DMS 273 treated with DMSO at 0.1 percent for 48 hours (cell line): ENCODE data around the gene ADAMTS16.

Experiments used
- DNase-seq: peaks from one replicate; lab custom pipeline; 2025; lab: John Stamatoyannopoulos, UW

Gene ADAMTS16

DNA sequence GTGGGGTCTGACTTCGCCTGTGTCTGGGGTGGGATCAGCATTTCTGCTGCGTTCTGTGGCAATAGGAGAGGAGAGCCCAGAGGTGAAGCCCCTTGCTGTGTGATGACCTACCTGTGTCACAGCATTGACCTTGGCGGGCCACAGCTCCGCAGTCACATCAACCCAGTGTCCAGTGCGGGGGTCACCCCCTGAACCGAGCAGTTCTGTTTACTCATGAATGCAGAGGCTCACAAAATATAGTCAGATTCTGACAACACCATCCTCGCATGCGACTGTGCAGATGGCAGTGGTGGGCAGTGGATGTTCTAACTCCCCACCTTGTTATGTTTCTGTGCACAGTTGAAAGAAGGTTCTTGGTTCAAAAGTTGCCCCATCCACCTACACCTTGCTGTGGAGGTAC, 100.1 kb downstream of the ADAMTS16 start:
- DNase-seq, result no peak

DNA sequence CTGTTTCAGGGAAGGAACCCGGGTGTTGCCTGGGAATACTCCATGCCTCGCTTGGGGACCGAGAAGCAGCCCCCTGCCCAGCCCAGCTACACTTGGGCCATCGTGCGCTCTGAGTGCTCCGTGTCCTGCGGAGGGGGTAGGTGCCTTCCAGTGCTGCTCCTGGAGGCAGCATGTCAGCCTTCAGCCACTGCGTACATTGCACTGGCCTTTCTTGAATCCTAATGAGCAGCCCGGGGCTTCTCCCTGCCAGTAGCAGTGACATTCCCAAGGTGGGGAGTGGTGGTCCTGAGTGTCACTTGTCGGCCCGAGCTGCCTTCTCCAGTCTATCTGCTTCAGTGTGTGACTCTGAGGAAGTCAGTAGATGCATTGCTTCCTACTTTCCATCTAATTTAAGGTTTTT, 101.9 kb downstream of the ADAMTS16 start:
- no peak for DNase-seq

DNA sequence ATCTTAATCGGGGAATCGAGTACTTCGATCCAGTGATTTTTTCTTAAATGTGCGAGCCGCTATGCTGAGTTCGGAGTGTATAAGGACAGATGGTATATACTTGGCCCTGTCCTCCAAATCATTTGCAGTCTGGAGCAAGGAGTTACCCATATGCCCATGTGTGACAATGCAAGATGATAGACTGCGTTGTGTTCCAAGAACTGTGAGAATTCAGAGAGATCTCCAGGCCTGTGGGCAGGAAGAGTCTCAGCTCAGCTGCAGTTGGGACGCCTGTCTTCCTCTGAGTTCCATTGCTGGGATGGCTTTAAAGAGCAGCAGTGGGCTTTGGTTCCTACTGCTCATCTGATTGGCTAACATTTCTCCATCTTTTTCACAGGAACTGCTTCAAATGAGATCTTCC, 106.6 kb downstream of the ADAMTS16 start:
- DNase-seq, result no peak

DNA sequence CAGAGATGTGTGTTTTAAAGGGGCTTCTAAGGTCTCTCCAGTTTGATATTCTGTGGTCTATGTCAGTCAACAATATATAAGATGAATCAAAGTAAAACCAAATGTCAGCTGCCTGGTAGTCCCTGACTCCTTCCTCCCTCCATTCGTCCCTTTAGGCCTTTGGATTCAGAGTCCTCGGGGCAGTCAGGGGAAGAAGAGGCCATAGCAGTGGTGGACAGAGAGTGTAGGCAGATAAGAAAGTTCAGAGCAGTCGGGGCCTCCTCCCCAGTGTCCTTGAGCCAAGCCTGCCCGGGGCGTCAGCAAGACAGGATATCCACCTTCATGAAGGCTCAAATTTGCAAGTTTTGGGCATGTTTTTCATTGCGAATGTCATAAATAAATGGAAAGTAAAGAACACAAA, 110.6 kb downstream of the ADAMTS16 start:
- DNase-seq, result no peak

DNA sequence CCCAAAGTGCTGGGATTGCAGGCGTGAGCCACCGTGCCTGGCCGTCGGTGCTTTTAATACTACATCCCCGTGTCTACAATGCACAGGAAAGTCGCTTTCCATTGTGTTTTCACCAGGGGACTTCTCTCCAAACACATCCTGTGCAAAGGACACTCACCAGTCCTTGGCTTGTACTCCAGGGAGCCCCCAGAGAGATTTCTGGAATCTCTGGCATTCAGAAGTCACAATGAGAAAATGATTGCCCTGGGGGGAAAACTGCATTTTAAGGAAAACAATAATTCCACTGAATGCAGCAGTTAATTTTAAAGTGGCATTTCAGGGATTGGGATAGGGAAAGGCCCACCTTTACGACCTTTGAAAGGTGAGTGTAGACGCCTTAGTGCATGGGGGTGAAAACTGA, 112.0 kb downstream of the ADAMTS16 start:
- DNase-seq, result no peak

DNA sequence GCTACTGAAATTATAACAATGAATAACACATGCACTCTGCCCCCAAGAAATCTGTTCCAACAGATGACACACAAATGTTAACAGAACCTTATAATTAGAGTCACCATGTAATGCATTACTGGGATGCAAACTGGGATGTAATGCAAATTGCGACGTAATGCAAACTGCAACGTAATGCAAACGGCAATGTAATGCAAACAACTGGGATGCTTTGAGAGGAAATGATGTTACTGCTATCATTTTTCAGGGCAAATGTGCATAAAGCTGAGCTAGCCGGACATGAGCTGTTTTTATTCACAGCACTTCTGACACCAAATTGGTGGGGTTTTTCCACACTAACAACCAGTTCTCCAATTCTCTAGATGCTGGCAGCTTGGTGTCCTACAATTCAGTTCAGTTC, 117.2 kb downstream of the ADAMTS16 start:
- DNase-seq, result no peak

DNA sequence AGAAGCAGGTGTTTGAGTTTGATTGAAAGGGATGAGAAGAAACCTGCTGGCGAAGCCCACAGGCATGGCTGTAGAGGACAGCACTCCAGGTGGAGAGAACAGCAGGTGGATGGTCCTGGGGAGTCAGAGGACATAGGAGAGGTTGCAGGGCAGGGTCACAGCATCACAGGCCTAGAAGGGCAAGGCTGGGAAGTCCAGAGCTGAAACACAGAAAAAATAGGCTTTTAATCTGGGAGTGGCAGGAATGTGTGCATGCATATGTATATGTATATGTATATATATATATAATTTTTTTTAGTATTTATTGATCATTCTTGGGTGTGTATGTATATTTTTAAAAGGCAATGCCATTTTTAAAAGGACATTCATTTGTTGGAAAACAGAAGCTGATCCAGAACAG, 118.4 kb downstream of the ADAMTS16 start:
- no peak for DNase-seq

DNA sequence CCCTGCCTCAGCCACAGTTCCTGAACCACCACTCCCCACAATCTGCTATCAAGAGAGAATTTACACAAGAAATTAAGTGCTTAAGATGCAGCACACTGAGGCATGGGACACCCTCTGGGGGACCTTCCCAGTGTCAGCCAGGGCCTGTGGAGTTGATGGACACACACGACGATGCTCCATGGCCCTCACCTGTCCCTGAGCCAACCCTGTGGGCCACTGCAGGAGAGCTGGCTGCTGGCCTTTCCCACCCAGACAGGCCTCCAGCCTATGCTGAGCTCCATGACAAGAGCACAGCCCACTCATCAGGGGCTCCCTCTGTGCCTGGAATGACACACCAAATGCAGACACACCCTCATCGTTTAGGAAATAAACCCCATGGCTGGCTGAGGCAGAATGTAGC, 124.6 kb downstream of the ADAMTS16 start:
- DNase-seq, result no peak

DNA sequence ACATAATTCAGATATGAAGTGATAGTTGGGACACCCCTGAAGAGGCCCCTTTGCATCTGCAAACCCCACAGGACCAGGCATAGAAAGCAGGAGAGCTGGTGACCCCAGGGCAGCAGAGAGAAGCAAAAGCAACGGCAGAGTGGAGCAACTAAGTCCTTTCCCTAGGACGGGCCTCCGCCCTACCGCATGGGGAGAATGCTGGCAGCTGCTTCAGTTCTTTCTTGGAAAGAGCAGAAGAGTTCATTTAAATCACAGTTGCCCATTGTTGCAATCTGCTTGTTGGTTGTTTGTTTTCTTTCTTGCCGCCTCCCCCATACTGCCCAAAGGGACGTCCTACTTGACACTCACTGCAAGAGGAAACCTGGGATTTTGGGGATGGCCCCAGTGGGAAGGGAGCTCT, 126.2 kb downstream of the ADAMTS16 start:
- DNase-seq, result no peak

DNA sequence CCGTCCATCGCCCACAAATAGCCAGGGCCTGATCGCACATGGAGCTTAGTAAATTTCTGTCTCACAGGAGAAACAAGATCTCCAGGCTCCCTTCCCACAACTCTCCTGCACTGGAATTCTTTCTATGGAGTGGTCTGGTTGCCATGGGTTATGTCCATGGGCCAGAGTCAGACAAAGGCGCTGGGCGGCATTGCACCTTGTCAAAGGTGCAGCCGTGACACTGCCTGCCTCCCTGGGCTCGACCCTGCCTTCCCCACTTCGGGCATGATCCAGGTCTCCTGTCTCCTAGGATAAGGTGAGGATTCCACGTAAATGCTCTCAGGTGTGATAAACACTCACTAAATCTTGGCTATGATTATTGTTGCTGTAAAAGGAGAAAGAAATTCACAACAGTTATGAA, 130.0 kb downstream of the ADAMTS16 start:
- DNase-seq, result no peak

DNA sequence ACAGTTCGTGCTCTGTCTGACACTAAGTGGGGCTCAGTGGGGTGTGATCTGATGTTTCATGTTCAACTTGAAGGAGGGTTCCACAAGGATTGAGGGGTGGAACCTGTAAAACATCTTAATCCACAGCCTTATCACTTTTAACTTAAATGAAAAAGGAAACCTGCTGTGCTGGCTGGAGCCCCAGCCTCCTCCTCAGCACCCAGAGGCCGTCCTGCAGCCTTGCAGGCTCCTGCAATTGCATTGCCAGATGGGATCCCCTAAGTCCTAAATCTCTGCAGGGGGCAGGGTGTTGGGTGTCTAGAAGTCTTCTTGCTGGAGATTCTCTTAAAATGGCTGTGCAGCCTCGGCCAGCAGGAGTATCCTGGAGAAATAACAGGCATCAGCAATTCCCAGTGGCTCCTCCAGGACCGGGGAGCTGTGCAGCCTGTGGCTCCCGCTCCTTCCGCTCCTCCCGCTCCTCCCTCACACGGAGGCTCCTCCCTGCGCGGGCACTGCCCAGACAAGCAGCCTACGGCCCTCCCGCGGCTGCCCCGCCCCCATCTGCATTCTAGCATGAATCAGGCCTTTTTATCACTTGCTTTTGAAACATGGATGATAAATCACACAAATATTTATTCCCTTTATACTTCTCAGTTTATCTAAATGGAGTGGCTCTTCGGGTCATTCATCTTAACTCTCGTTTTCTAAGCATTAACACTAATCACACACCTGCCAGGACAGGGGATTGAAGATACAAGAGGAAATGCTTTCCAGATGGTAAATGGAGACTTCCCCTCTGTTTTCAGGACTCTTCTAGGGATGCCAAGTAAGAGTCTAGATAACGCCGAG, 131.0 kb downstream of the ADAMTS16 start:
- no peak for DNase-seq

DNA sequence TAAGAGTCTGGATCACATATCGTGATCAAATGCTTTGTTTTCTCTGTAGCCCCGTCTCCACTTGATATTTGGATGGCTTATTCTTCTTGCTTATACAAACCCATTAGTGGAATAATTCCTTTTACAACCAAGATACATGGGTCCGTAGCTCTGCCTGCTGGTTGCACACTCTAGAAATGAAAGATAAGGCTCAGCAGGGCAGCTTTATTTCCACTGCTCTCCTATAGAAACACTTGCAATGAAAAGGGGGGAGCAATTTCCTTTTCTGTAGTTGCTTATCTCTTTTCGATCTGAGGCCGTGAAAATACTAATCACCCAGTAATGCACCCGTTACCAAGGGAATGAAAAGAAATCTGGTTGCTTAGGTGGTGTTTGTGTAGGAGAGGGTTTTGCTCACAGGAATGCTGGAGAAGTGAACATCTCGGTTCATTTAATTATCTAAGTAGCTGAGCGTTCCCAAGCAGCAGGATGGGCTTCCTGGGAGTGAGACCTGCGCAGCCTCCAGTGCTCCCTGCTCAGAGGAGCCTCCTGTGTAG, 131.7 kb downstream of the ADAMTS16 start:
- no peak for DNase-seq

DNA sequence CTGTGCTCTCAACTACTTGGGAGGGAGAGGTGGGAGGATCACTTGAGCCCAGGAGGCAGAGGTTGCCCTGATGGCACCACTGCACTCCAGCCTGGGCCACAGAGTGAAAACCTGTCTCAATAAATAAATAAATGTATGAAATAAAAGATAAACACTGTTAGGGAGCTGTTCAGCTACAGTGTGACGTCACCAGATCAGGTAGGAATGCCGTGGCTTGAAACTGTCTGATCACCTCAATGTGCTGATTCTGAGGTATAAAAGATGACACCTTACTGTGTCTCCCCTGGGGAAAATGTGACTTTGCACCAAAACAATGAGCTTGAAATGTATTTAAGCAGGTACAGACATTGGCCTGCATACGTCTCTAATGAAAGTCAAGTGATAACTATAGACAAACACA, 133.3 kb downstream of the ADAMTS16 start:
- DNase-seq, result no peak

DNA sequence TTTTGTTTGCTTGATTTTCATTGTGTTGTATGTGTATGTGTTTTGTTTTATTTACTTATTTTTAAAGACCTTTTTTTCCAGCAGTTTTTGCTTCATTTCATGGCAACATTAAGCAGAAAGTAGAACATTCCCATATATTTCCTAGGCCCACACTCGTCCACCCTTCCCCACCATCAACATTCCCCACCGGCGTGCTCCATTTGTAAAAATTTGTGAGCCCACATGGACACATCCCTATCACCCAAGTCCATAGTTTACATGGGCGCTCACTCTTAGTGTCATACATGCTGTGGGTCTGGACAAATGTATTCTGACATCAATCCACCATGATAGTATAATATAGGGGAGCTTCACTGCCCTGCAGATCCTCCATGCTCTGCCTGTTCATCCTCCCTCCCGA, 133.8 kb downstream of the ADAMTS16 start:
- DNase-seq, result no peak

DNA sequence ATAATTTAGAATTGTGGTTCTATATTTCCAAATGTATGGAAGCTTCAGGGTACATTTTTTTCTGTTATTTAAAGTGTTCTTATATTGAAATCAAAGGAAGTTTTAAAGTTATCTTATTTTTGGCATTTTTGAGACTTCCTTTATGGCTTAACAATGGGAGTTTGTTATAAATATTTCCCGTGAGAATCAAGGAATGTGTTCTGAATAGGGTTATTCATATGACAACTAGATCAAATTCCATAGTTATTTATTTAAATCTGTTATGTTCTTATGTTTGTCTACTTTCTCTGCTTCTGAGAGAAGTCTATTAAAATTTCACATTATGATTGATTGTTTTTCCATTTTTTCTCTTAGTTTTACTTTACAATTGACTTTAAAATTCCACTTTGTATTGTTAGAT, 135.1 kb downstream of the ADAMTS16 start:
- DNase-seq, result no peak

DNA sequence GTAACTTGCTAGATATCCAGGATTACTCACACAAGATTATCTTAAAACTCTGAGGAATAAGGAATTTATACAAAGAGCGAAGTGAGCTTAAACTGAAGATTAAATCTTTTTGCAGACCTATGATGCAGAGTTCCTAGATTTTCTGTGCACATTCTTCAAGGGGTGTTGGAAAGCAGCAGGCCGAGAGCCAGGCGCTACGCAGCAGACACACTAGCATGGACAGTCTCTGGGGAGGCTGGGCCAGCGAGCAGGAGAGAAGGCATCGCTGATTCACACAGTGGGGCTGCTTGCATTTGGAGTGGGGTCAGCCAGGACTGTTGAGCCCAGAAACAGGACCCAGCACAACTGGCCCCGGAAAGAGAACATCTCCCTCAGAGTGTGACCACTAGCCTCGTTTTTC, 136.3 kb downstream of the ADAMTS16 start:
- no peak for DNase-seq

DNA sequence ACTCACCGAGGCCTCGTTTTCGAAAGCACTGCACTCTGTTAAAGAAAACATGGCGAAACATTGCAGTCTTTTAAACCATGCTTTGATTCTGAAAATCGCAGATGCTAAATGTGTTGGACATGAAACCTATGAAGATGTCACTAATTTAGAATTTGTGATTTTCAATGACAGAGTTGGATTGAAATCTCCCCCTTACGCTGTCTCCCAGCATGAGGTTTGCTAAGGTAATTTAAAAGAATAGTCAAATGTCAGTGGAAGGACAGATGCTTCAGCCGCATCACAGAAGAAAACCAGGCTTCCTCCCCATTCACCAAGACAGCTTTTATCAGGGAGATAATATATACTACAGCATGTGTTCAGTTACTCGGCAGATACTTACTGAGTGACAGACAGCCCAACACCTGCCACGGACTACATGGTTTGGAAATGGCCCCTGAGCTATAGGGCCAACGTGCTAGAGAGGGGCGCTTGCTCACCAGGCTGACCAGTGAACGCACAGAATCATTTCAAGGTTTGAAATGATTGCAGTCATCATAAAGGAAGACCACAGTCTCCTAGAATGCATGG, 136.9 kb downstream of the ADAMTS16 start:
- no peak for DNase-seq

DNA sequence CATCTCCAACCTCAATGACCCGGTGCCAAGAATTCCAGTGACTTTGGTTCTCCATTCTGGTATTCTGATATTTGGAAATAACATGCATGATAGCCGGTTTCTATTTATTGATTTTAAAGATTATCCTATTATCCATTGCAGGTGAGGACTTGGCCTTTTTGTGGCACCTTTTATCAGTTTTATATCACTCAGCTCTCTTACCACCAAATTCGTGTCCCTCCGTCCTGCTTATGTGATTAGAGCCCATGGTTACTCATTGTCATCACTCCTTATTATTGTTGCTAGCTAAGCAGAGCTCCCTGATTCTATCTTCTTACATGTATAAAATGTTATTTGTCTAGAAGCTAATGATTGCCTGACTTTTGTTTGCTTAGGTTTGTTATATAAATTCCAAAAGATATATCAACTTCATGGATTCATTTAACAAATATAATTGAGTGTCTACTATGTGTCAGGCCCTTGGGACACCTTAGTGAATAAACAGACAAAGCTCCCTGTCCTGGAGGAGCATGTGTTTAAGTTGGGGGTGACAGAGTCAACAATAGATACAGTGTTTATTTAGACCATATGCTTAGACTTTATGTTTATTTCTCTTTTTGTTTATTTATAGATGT, 138.2 kb downstream of the ADAMTS16 start:
- DNase-seq, result no peak

DNA sequence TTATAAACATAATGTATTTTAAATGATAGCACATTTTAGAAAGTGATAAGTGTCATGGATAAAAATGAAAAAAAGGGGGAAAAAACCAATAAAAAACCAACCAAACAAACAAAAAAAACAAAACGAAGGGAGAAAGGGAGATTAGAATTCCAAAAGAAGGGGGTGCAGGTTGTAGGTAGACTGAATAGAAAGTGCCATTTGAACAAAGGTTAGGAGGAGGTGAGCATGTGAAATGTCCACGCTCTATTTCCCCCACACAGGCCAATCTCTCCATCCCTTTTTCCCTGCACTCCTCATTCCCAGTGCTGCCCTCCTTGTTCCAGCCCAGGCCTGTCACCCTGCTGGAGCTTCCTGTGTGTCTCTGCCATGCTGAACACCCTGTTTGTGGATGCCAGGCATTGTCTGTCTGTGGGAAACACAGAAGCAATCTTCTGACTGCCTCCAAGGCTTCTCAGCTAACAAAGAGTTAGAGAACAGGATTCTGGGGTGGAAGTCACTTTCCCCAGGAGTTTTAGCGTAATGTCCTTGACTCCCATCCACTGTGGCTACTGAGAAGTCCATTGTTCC, 138.8 kb downstream of the ADAMTS16 start:
- DNase-seq, result no peak

DNA sequence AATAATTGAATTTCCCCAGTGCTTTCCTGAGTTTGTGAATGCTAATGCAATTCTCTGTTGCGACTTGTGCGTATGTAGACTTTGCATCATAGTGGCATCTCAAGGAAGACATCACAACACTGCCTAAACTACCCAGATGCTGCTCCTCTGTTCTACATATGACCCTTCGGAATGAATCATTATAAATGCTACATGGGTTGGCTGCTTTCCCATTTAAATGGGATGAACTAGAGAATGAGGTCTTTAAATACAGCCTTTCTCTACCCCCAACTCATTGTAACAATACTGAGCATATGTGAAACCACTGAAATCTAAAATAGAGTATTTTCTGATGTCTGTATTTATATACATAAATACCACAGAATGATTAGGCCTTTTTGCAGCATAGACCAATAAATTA, 145.8 kb downstream of the ADAMTS16 start:
- no peak for DNase-seq

DNA sequence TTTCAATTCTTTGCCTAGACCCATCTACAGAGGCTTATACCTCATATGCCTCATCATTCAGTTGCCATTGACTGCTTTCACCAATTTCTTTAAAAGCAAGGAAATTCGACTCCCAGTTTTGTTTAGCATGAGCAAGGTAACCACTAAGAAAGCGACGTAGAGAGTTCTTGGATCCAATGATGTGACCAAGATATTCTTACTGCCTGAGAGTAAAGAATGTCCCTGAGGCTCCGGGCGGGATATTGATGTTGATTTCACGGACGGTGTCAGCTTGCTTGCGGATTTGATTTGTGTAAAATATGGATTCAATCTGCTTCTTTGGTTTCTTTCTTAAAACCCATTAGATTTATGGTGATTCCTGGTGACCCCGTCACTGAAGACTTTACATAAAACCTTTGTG, 147.3 kb downstream of the ADAMTS16 start:
- DNase-seq, result no peak

DNA sequence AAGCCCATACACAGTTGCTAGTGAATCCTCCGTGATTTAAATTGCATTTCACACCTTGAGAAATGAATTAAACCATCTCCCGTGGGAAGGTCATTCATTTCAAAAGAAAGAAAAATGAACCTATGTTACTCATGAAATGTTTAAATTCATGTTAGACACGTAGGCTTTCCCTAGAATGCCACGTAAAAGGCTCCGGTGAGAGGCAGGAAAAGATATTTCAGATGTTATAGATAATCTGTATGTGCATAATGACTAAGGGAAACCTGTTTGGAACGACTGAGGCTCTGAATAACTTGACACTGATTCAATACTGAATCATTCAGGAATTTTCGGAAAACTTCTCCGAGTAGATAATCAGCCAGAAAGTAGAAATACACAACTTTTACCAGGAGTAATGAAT, 148.1 kb downstream of the ADAMTS16 start:
- no peak for DNase-seq

DNA sequence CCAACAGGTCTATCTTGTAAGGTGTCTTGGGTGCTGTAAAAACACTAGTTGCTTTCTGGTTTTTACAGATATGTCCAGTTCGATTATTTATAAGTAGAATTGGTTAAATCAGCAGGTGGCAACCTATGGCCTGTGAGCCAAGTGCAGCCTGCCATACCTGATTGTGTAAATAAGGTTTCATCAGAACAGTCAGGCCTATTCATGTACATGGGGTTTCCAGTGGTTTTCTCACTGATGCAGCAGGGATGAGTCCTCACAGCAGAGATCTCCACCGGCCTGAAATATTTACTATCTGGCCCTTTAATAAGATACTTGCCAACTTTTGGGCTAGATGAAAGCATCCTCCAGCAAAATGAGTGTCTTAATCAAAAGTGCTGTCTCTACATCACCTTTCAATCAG, 149.4 kb downstream of the ADAMTS16 start:
- no peak for DNase-seq
